Activated T-helper 2 cell treated with anti-CD3 and anti-CD28 coated beads, Interferon-gamma antibody, Interleukin-2, Interleukin-4, amounts not matched to agents 10 μg/mL and 5 μg/mL and 100 μg/mL, durations not matched to agents 14 hours and 24 hours and 36 hours (primary cell): ENCODE results near the gene TMC6. TPM values are rescaled to one million over a fixed set of nuclear protein-coding genes. Genes with fewer than 3 reads are reported as not detected.
"Not testable (repeated sequence)": the region's sequence is repeated elsewhere in the genome, so short reads cannot be mapped to it uniquely, and the experiment has no call there.

Experiments used
- DNase-seq: peaks from one replicate; pipeline ENCODE4 v3.0.0; 2021; ENCODE audit warnings: low spot score
- H3K27ac Mint-ChIP-seq: one replicate; pipeline ENCODE4 v1.8.0; 2021; ENCODE audit warnings: mixed read lengths
- H3K27me3 Mint-ChIP-seq: one replicate; pipeline ENCODE4 v1.8.0; 2021; ENCODE audit warnings: low read depth, mixed read lengths
- H3K36me3 Mint-ChIP-seq: one replicate; pipeline ENCODE4 v1.8.0; 2021; ENCODE audit warnings: low read depth, mixed read lengths
- H3K4me1 Mint-ChIP-seq: one replicate; pipeline ENCODE4 v1.8.0; 2021; ENCODE audit warnings: low read depth, mixed read lengths
- H3K4me3 Mint-ChIP-seq: one replicate; pipeline ENCODE4 v1.8.0; 2021; ENCODE audit warnings: low read depth, mild to moderate bottlenecking, moderate library complexity, mixed read lengths
- H3K9me3 Mint-ChIP-seq: one replicate; pipeline ENCODE4 v1.8.0; 2021; ENCODE audit warnings: mixed read lengths
- intact Hi-C: fragments of 100-400 bp; cut with micrococcal nuclease; formaldehyde crosslinking; loops from one replicate; pipeline ENCODE4 v1.15.1; 2023
- total RNA-seq: library from RNA; stranded (reverse); gene quantifications from 2 replicates; pipeline ENCODE4 v1.2.3, GENCODE V29; 2022

The TMC6 gene
- 240 and 241 TPM in 2 replicates for total RNA-seq

- DNase-seq, result peak; percentile 68
- intact Hi-C loops, result loop anchor here (1.0 to 10.0 kb wide), 3 partner anchors 12 to 1394 kb away; partner anchors contain the start of genes MFSD11 and SRSF2
- H3K36me3 Mint-ChIP-seq, result peaks cover 45% of the 10 kb centered on the region
- H3K27me3 Mint-ChIP-seq, result no peaks in the 10 kb centered on the region
- H3K4me1 Mint-ChIP-seq, result peaks cover 37% of the 10 kb centered on the region
- peak within 1 kb of the TSS; percentile 91 for H3K4me3 Mint-ChIP-seq
- no peaks in the 10 kb centered on the region for H3K9me3 Mint-ChIP-seq
- H3K27ac Mint-ChIP-seq, result peak within 1 kb of the TSS; percentile 98
Measured at GRCh38 chr17:78128551-78129350, at the start of gene TMC6. TMC6 (minus strand) TSS chr17:78128755; CDS start chr17:78126832, 1,923 bp downstream.

GRCh38 chr17:78176548-78177025 is 48.0 kb upstream of the TMC6 start:
- Mint-ChIP-seq H3K4me3 (no peak overlapping the region), H3K27ac (no peak overlapping the region), H3K27me3 (no peaks in the 10 kb centered on the region), H3K36me3 (peaks cover 56% of the 10 kb centered on the region), H3K9me3 (no peaks in the 10 kb centered on the region), H3K4me1 (peaks cover 38% of the 10 kb centered on the region)
- peak; percentile 72 for DNase-seq
- intact Hi-C loops, result loop anchor here (2.0 to 5.0 kb wide), 3 partner anchors 44 to 92 kb away; partner anchors contain the start of gene TMC8

- DNase-seq, result no peak
- H3K27ac Mint-ChIP-seq, result no peak overlapping the region
- H3K27me3 Mint-ChIP-seq, result no peaks in the 10 kb centered on the region
- peaks cover 38% of the 10 kb centered on the region for H3K4me1 Mint-ChIP-seq
- H3K36me3 Mint-ChIP-seq, result peaks cover 56% of the 10 kb centered on the region
- no peak overlapping the region for H3K4me3 Mint-ChIP-seq
- H3K9me3 Mint-ChIP-seq, result no peaks in the 10 kb centered on the region
- intact Hi-C loops, result loop anchor here (5.0 kb wide), 1 partner anchor 43 kb away; the partner anchor contains the start of gene TMC8
Measured at GRCh38 chr17:78175643-78175981, 47.1 kb upstream of the TMC6 start.

- intact Hi-C loops, result loop anchor here (5.0 kb wide), 1 partner anchor 43 kb away; the partner anchor contains the start of gene TMC8
- no peak overlapping the region for H3K27ac Mint-ChIP-seq
- peaks cover 32% of the 10 kb centered on the region for H3K4me1 Mint-ChIP-seq
- DNase-seq, result no peak
- H3K27me3 Mint-ChIP-seq, result no peaks in the 10 kb centered on the region
- no peak overlapping the region for H3K4me3 Mint-ChIP-seq
- H3K9me3 Mint-ChIP-seq, result no peaks in the 10 kb centered on the region
- H3K36me3 Mint-ChIP-seq, result peaks cover 52% of the 10 kb centered on the region
Measured at GRCh38 chr17:78174870-78175642, 46.5 kb upstream of the TMC6 start.

GRCh38 chr17:78174346-78174869 is 45.9 kb upstream of the TMC6 start:
- Mint-ChIP-seq H3K27me3 (no peaks in the 10 kb centered on the region), H3K4me3 (no peak overlapping the region), H3K27ac (no peak overlapping the region), H3K4me1 (peaks cover 31% of the 10 kb centered on the region), H3K36me3 (peaks cover 46% of the 10 kb centered on the region), H3K9me3 (no peaks in the 10 kb centered on the region)
- no peak for DNase-seq
- intact Hi-C loops, result no loop called here

GRCh38 chr17:78173097-78173715 is 44.7 kb upstream of the TMC6 start:
- Mint-ChIP-seq H3K36me3 (peaks cover 36% of the 10 kb centered on the region), H3K9me3 (no peaks in the 10 kb centered on the region), H3K27me3 (no peaks in the 10 kb centered on the region), H3K4me3 (peak overlapping the region; percentile 21), H3K4me1 (peaks cover 31% of the 10 kb centered on the region), H3K27ac (peak overlapping the region; percentile 76)
- peak; percentile 36 for DNase-seq
- intact Hi-C loops, result no loop called here

- no peaks in the 10 kb centered on the region for H3K9me3 Mint-ChIP-seq
- H3K27me3 Mint-ChIP-seq, result no peaks in the 10 kb centered on the region
- H3K4me1 Mint-ChIP-seq, result peaks cover 33% of the 10 kb centered on the region
- peak overlapping the region; percentile 28 for H3K27ac Mint-ChIP-seq
- H3K36me3 Mint-ChIP-seq, result peaks cover 36% of the 10 kb centered on the region
- intact Hi-C loops, result no loop called here
- H3K4me3 Mint-ChIP-seq, result peak overlapping the region; percentile 5
- DNase-seq, result no peak
Measured at GRCh38 chr17:78172249-78173051, 43.9 kb upstream of the TMC6 start.

- DNase-seq, intact Hi-C loops, H3K9me3 Mint-ChIP-seq, H3K27ac Mint-ChIP-seq, H3K27me3 Mint-ChIP-seq: not testable (repeated sequence)
- Mint-ChIP-seq H3K36me3 (peaks cover 36% of the 10 kb centered on the region), H3K4me1 (peaks cover 30% of the 10 kb centered on the region), H3K4me3 (peak overlapping the region; percentile 5)
Measured at GRCh38 chr17:78171591-78172248, 43.2 kb upstream of the TMC6 start.

GRCh38 chr17:78170692-78171590 is 42.4 kb upstream of the TMC6 start:
- DNase-seq, result no peak
- no peak overlapping the region for H3K27ac Mint-ChIP-seq
- H3K36me3 Mint-ChIP-seq, result peaks cover 36% of the 10 kb centered on the region
- H3K4me1 Mint-ChIP-seq, result peaks cover 30% of the 10 kb centered on the region
- intact Hi-C loops, result no loop called here
- H3K27me3 Mint-ChIP-seq, result no peaks in the 10 kb centered on the region
- peak overlapping the region; percentile 58 for H3K4me3 Mint-ChIP-seq
- H3K9me3 Mint-ChIP-seq, result no peaks in the 10 kb centered on the region

GRCh38 chr17:78168903-78169793 is 40.6 kb upstream of the TMC6 start:
- H3K27me3 Mint-ChIP-seq, result no peaks in the 10 kb centered on the region
- DNase-seq, result no peak
- peak overlapping the region; percentile 28 for H3K27ac Mint-ChIP-seq
- peaks cover 33% of the 10 kb centered on the region for H3K36me3 Mint-ChIP-seq
- H3K9me3 Mint-ChIP-seq, result no peaks in the 10 kb centered on the region
- intact Hi-C loops, result loop anchor here (1.0 to 2.0 kb wide), 2 partner anchors 18 to 29 kb away; partner anchors contain the start of genes AFMID and TK1
- peaks cover 27% of the 10 kb centered on the region for H3K4me1 Mint-ChIP-seq
- peak overlapping the region; percentile 72 for H3K4me3 Mint-ChIP-seq
